CD8-positive, alpha-beta memory T cell (primary cell): Measurements from ENCODE around the gene ARMC12. TPM values are rescaled to one million over a fixed set of nuclear protein-coding genes. Genes with fewer than 3 reads are reported as not detected.
"Not testable (repeated sequence)": the region's sequence is repeated elsewhere in the genome, so short reads cannot be mapped to it uniquely, and the experiment has no call there.

ENCODE experiments used
- CTCF ChIA-PET: fragments of 350-600 bp; sonication (Branson Sonifier 250); formaldehyde crosslinking; loops from one replicate; lab custom pipeline; 2021; ENCODE audit warnings: antibody characterized with exemption; lab: Charles Lee
- POLR2A ChIA-PET: fragments of 350-600 bp; sonication (Branson Sonifier 250); formaldehyde crosslinking; loops from one replicate; lab custom pipeline; 2021; ENCODE audit warnings: antibody characterized with exemption; lab: Charles Lee
- DNase-seq, 5 donors: peaks; one replicate each; pipeline versions ENCODE4 v3.0.0 to v3.0.0-alpha.2; 2020 to 2022; ENCODE audit warnings: mixed read lengths in 1 of 5
- H3K27ac ChIP-seq: one replicate; pipeline ENCODE4 v1.7.0; 2013; ENCODE audit warnings: low read depth, mild to moderate bottlenecking, low read length, moderate library complexity
- H3K27me3 ChIP-seq: 2 replicates; pipeline ENCODE4 v1.7.0; 2013; ENCODE audit warnings: low read length, mild to moderate bottlenecking; ENCODE audit not compliant: insufficient read depth, poor library complexity, severe bottlenecking
- H3K36me3 ChIP-seq: 2 replicates; pipeline ENCODE4 v1.7.0; 2013; ENCODE audit warnings: mild to moderate bottlenecking, low read length, moderate library complexity; ENCODE audit not compliant: insufficient read depth
- H3K4me1 ChIP-seq: 2 replicates; pipeline ENCODE4 v1.7.0; 2013; ENCODE audit warnings: mild to moderate bottlenecking, low read length, moderate library complexity; ENCODE audit not compliant: insufficient read depth
- H3K4me3 ChIP-seq: 2 replicates; pipeline ENCODE4 v1.7.0; 2013; ENCODE audit warnings: mild to moderate bottlenecking, low read length
- H3K9me3 ChIP-seq: 2 replicates; pipeline ENCODE4 v1.7.0; 2013; ENCODE audit warnings: mild to moderate bottlenecking, low read length
- H3K27ac Mint-ChIP-seq, 8 donors: one replicate each; pipeline ENCODE4 v1.8.0; 2020 to 2021; ENCODE audit warnings: mixed read lengths in 8 of 8, mild to moderate bottlenecking in 6 of 8, inconsistent platforms in 3 of 8, moderate library complexity in 3 of 8
- H3K27me3 Mint-ChIP-seq, 2 donors: one replicate each; pipeline ENCODE4 v1.8.0; 2020 to 2021; ENCODE audit warnings: mixed read lengths in 2 of 2, mild to moderate bottlenecking in 1 of 2, moderate library complexity in 1 of 2
- H3K36me3 Mint-ChIP-seq, 3 donors: one replicate each; pipeline ENCODE4 v1.8.0; 2020 to 2021; ENCODE audit warnings: mixed read lengths in 3 of 3, inconsistent platforms in 1 of 3, mild to moderate bottlenecking in 1 of 3
- H3K4me1 Mint-ChIP-seq, 3 donors: one replicate each; pipeline ENCODE4 v1.8.0; 2020 to 2021; ENCODE audit warnings: mixed read lengths in 3 of 3, inconsistent platforms in 1 of 3, mild to moderate bottlenecking in 1 of 3
- H3K4me3 Mint-ChIP-seq, 7 donors: one replicate each; pipeline ENCODE4 v1.8.0; 2020 to 2021; ENCODE audit warnings: mixed read lengths in 7 of 7, mild to moderate bottlenecking in 6 of 7, moderate library complexity in 4 of 7, inconsistent platforms in 2 of 7
- H3K9me3 Mint-ChIP-seq, 5 donors: one replicate each; pipeline ENCODE4 v1.8.0; 2020 to 2022; ENCODE audit warnings: mixed read lengths in 5 of 5, mild to moderate bottlenecking in 3 of 5, moderate library complexity in 2 of 5, inconsistent platforms in 1 of 5
- polyA plus RNA-seq: library from polyadenylated mRNA; unstranded; fragments of 300-500 nt; fragmentation: Illumina TruSeq; gene quantifications from one replicate; pipeline ENCODE4 v1.2.3, GENCODE V29; 2021
- total RNA-seq, 2 experiments: library from RNA; stranded (reverse); gene quantifications; one replicate each; pipeline ENCODE4 v1.2.3, GENCODE V29; 2021

Gene ARMC12
- total RNA-seq, result under 1 TPM; 0.37 to 0.38 TPM
- polyA plus RNA-seq, result 0.26 TPM

DNA sequence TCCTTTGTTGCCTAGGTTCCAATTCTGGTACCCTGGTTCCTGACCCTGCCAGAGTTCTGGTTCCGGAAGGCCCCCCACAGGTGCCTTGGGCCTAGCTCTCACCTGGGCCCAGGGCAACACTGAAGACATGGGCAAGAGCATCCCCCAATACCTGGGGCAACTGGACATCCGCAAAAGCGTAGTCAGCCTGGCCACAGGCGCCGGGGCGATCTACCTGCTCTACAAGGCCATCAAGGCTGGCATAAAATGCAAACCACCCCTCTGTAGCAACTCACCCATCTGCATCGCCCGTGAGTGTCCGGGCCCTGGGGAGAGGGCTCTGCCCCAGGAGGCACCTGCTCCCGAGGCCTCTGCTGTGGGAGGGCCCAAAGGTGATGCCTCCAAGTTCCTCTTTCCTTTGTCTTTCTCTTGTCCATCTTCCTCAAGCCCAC lies at the start of gene ARMC12:
Gene ARMC12, plus strand, starts transcription at position 51 of the 431 bp plus-strand sequence. Its CDS starts 77 bp downstream, at position 128.
- CTCF ChIA-PET, result interaction anchor here (0.7 to 8.6 kb wide), 53 partner anchors 10 to 443 kb away, joined by 3 to 113 read pairs (median 5); partner anchors contain the start of genes PPARD and RPL10A
- Histone ChIP-seq H3K36me3 (no peaks in the 10 kb centered on the region), H3K4me3 (no peak within 1 kb of the TSS), H3K9me3 (no peaks in the 10 kb centered on the region), H3K27me3 (no peaks in the 10 kb centered on the region), H3K4me1 (peaks cover 51% of the 10 kb centered on the region), H3K27ac (no peak within 1 kb of the TSS)
- no peak for DNase-seq
- no peaks in the 10 kb centered on the region for H3K27me3 Mint-ChIP-seq
- POLR2A ChIA-PET, result interaction anchor here (1.0 to 1.5 kb wide), 3 partner anchors 99 to 134 kb away, joined by 3 to 6 read pairs (median 3); no protein-coding TSS in a partner anchor
- peak within 1 kb of the TSS; percentile 74 to 94 (median 83) for H3K27ac Mint-ChIP-seq
- H3K9me3 Mint-ChIP-seq, result no peaks in the 10 kb centered on the region
- H3K4me3 Mint-ChIP-seq, result peak within 1 kb of the TSS; percentile 27 to 71 (median 55)
- H3K4me1 Mint-ChIP-seq, result peaks cover 38 to 52% (median 43%) of the 10 kb centered on the region in 3 donors
- H3K36me3 Mint-ChIP-seq, result no peaks in the 10 kb centered on the region

DNA sequence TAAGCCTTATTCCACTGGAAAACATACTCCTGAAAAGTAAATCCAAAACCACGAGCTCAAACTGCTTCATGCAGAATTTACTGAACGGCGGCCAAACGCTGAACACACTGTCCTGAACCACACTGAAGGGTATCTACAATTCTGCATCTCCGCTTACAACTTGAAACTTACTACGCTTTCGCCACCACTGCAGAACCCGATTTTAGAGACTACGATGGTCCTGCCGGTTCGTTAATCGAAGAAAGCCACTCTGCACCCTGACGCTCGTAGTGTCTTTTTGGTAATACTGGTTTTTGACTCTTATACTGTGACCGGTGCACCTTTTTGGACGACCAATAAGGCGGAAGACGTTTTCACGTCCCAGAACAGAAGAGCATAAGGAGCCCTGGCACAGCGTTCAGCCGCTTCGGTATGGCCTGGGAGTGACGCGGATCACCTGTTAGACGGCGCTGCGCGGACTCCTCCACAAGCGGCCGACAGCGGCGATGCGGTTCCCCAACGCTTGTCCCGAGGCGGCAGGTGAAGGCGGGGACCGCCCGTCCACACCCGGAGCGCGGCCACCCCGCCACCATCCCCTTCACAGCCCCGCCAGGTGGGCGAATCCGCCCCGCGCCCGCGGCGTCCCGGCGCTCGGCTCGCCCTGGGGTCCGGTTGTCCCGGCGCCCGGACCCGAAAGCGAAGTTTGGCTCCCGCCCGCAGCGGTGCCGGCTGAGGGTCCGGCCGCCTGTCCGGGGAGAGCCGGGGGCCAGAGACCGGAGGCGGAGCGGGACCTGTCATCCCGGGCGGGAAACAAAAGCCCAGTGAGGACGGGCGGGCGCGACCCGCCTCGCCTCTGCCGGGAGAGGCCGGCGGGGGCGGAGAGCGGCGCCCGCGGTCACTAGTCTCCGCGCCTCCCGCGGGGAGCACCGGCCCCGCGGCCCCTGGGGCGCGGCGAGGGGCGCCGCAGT lies 48.9 kb upstream of the ARMC12 start:
- Histone ChIP-seq H3K36me3 (no peaks in the 10 kb centered on the region), H3K4me1 (peaks cover 7% of the 10 kb centered on the region), H3K4me3 (peak overlapping the region; percentile 89), H3K9me3 (no peaks in the 10 kb centered on the region), H3K27ac (peak overlapping the region; percentile 67), H3K27me3 (no peaks in the 10 kb centered on the region)
- Mint-ChIP-seq H3K9me3 (no peaks in the 10 kb centered on the region), H3K4me3 (peak overlapping the region; percentile 92 to 100 (median 97)), H3K4me1 (peaks cover 17 to 33% (median 27%) of the 10 kb centered on the region in 3 donors), H3K36me3 (peaks cover 0 to 15% (median 0%) of the 10 kb centered on the region in 3 donors), H3K27ac (peak overlapping the region; percentile 61 to 99 (median 94)), H3K27me3 (no peaks in the 10 kb centered on the region)
- POLR2A ChIA-PET, result interaction anchor here (1.2 to 2.6 kb wide), 6 partner anchors 18 to 85 kb away, joined by 4 to 15 read pairs (median 6); no protein-coding TSS in a partner anchor
- DNase-seq, result peak; percentile 34 to 64 (median 46)
- CTCF ChIA-PET, result interaction anchor here (0.7 to 2.8 kb wide), 10 partner anchors 11 to 104 kb away, joined by 3 to 16 read pairs (median 4); partner anchors contain the start of gene ARMC12

GRCh38 chr6:35688605-35689322 lies 48.1 kb upstream of the ARMC12 start, which contains the start of gene FKBP5:
FKBP5 (minus strand) TSS chr6:35688915; CDS start chr6:35642824, 46,091 bp downstream.
- Mint-ChIP-seq H3K4me3 (peak within 1 kb of the TSS; percentile 92 to 100 (median 97)), H3K27me3 (no peaks in the 10 kb centered on the region), H3K4me1 (peaks cover 17 to 29% (median 24%) of the 10 kb centered on the region in 3 donors), H3K27ac (peak within 1 kb of the TSS; percentile 82 to 99 (median 94)), H3K36me3 (peaks cover 0 to 13% (median 0%) of the 10 kb centered on the region in 3 donors), H3K9me3 (no peaks in the 10 kb centered on the region)
- peak within 1 kb of the TSS; percentile 67 for H3K27ac ChIP-seq
- H3K9me3 ChIP-seq, result no peaks in the 10 kb centered on the region
- no peaks in the 10 kb centered on the region for H3K27me3 ChIP-seq
- ChIA-PET POLR2A (interaction anchor here (1.1 to 2.3 kb wide), 5 partner anchors 11 to 86 kb away, joined by 4 to 7 read pairs (median 5); no protein-coding TSS in a partner anchor), CTCF (interaction anchor here (2.6 kb wide), 1 partner anchor 26 kb away, joined by 8 read pairs; no protein-coding TSS in a partner anchor)
- no peaks in the 10 kb centered on the region for H3K36me3 ChIP-seq
- peaks cover 7% of the 10 kb centered on the region for H3K4me1 ChIP-seq
- DNase-seq, result peak; percentile 81 to 91 (median 85)
- H3K4me3 ChIP-seq, result peak within 1 kb of the TSS; percentile 89

- not testable (repeated sequence) for H3K9me3 ChIP-seq, H3K4me1 ChIP-seq, H3K27me3 Mint-ChIP-seq, H3K9me3 Mint-ChIP-seq, H3K27ac ChIP-seq, DNase-seq, H3K36me3 ChIP-seq, H3K27me3 ChIP-seq, H3K4me3 ChIP-seq
- CTCF ChIA-PET, result interaction anchor here (0.7 to 2.6 kb wide), 3 partner anchors 23 to 106 kb away, joined by 3 to 8 read pairs (median 4); no protein-coding TSS in a partner anchor
- H3K4me1 Mint-ChIP-seq, result peaks cover 16 to 24% (median 23%) of the 10 kb centered on the region in 3 donors
- POLR2A ChIA-PET, result interaction anchor here (0.7 to 2.1 kb wide), 3 partner anchors 12 to 87 kb away, joined by 3 to 5 read pairs (median 5); no protein-coding TSS in a partner anchor
- H3K4me3 Mint-ChIP-seq, result peak overlapping the region; percentile 32 to 86 (median 68)
- peaks cover 0 to 11% (median 0%) of the 10 kb centered on the region in 3 donors for H3K36me3 Mint-ChIP-seq
- peak overlapping the region in 4 of 8 donors; percentile 51 to 82 (median 70) for H3K27ac Mint-ChIP-seq
These were observed 46.8 kb upstream of the ARMC12 start for GRCh38 chr6:35690006-35690405.

- no peaks in the 10 kb centered on the region for H3K9me3 ChIP-seq
- no peaks in the 10 kb centered on the region for H3K36me3 ChIP-seq
- H3K4me1 Mint-ChIP-seq, result peaks cover 14 to 21% (median 21%) of the 10 kb centered on the region in 3 donors
- no peak overlapping the region for H3K4me3 ChIP-seq
- no peaks in the 10 kb centered on the region for H3K27me3 ChIP-seq
- ChIA-PET CTCF (interaction anchor here (0.7 to 2.6 kb wide), 3 partner anchors 22 to 106 kb away, joined by 3 to 8 read pairs (median 4); no protein-coding TSS in a partner anchor), POLR2A (interaction anchor here (0.7 kb wide), 1 partner anchor 34 kb away, joined by 3 read pairs; no protein-coding TSS in a partner anchor)
- no peak for DNase-seq
- peak overlapping the region in 1 of 7 donors; percentile 64 for H3K4me3 Mint-ChIP-seq
- peaks cover 0 to 11% (median 0%) of the 10 kb centered on the region in 3 donors for H3K36me3 Mint-ChIP-seq
- peak overlapping the region in 3 of 8 donors; percentile 8 to 54 (median 22) for H3K27ac Mint-ChIP-seq
- peaks cover 7% of the 10 kb centered on the region for H3K4me1 ChIP-seq
- H3K27me3 Mint-ChIP-seq, result no peaks in the 10 kb centered on the region
- no peaks in the 10 kb centered on the region for H3K9me3 Mint-ChIP-seq
- no peak overlapping the region for H3K27ac ChIP-seq
These were observed 46.3 kb upstream of the ARMC12 start for GRCh38 chr6:35690484-35690883.

- peak overlapping the region in 2 of 8 donors; percentile 8 to 18 for H3K27ac Mint-ChIP-seq
- no peaks in the 10 kb centered on the region for H3K9me3 Mint-ChIP-seq
- peak overlapping the region in 1 of 7 donors; percentile 77 for H3K4me3 Mint-ChIP-seq
- peaks cover 0 to 11% (median 0%) of the 10 kb centered on the region in 3 donors for H3K36me3 Mint-ChIP-seq
- H3K27me3 Mint-ChIP-seq, result no peaks in the 10 kb centered on the region
- Histone ChIP-seq H3K9me3 (no peaks in the 10 kb centered on the region), H3K4me1 (peaks cover 7% of the 10 kb centered on the region), H3K27me3 (no peaks in the 10 kb centered on the region), H3K4me3 (no peak overlapping the region), H3K36me3 (no peaks in the 10 kb centered on the region), H3K27ac (no peak overlapping the region)
- no peak for DNase-seq
- ChIA-PET CTCF (interaction anchor here (0.9 to 2.6 kb wide), 2 partner anchors 21 to 28 kb away, joined by 3 to 8 read pairs; no protein-coding TSS in a partner anchor), POLR2A (interaction anchor here (0.6 kb wide), 1 partner anchor 664 kb away, joined by 3 read pairs; no protein-coding TSS in a partner anchor)
- peaks cover 12 to 21% (median 15%) of the 10 kb centered on the region in 3 donors for H3K4me1 Mint-ChIP-seq
These were observed 45.6 kb upstream of the ARMC12 start for GRCh38 chr6:35691027-35691824.
